Fibroblast of lung (primary cell): ENCODE data around the gene MRPL46.
A peak's percentile ranks its signal among the peaks of the same experiment; 100 is the strongest.

Experiments
- CTCF ChIP-seq, 2 donors: IDR thresholded peaks in 1 of 2; conservative IDR thresholded peaks in 1 of 2; 1 replicate in 1 of 2; 2 replicates in 1 of 2; pipeline ENCODE4 v1.5.1; 2011 to 2012; ENCODE audit warnings: low read length in 2 of 2, control low read depth in 1 of 2, inconsistent platforms in 1 of 2, low read depth in 1 of 2, mild to moderate bottlenecking in 1 of 2
- EZH2 ChIP-seq: IDR thresholded peaks from 2 replicates; pipeline ENCODE4 v1.5.1; 2012; ENCODE audit warnings: low read length, control low read depth, mild to moderate bottlenecking; ENCODE audit errors: missing control alignments

GRCh38 chr15:88450125-88450798, 16.9 kb downstream of the MRPL46 start:
- TF ChIP-seq CTCF (conservative IDR thresholded peaks at IDR 0.05 in 1 of 2, IDR thresholded peaks at IDR 0.05 in 1 of 2; ENCODE audit: low read depth in 1 of 2, low read length in 2 of 2) (peak; percentile 83 to 87), EZH2 (no peak)
